Measurements from ENCODE around the gene WDFY2.
A peak's percentile ranks its signal among the peaks of the same experiment; 100 is the strongest.
"Not testable (repeated sequence)": the region's sequence is repeated elsewhere in the genome, so short reads cannot be mapped to it uniquely, and the experiment has no call there.

The WDFY2 gene

GRCh38 chr13:51564252-51564651, 20.0 kb upstream of the WDFY2 start:
- DNase-seq (ENCODE audit: low spot score), result no peak

- no peak for DNase-seq (ENCODE audit: low spot score)
These were observed 19.6 kb upstream of the WDFY2 start for GRCh38 chr13:51564671-51565070.

GRCh38 chr13:51569001-51569400, 15.3 kb upstream of the WDFY2 start:
- not testable (repeated sequence) for DNase-seq (ENCODE audit: low spot score)

GRCh38 chr13:51576754-51577153, 7.5 kb upstream of the WDFY2 start:
- DNase-seq (ENCODE audit: low spot score), result no peak

GRCh38 chr13:51577690-51578089, 6.6 kb upstream of the WDFY2 start:
- no peak for DNase-seq (ENCODE audit: low spot score)

- no peak for DNase-seq (ENCODE audit: low spot score)
These were observed 4.6 kb upstream of the WDFY2 start for GRCh38 chr13:51579676-51580075.

- DNase-seq (ENCODE audit: low spot score), result no peak
These were observed 3.0 kb upstream of the WDFY2 start for GRCh38 chr13:51581148-51581820.

GRCh38 chr13:51583469-51583874, 790 bp upstream of the WDFY2 start:
- DNase-seq (ENCODE audit: low spot score), result no peak

- DNase-seq (ENCODE audit: low spot score), result peak; percentile 17
These were observed 740 bp downstream of the WDFY2 start for GRCh38 chr13:51584731-51585672.

- no peak for DNase-seq (ENCODE audit: low spot score)
These were observed 1.4 kb downstream of the WDFY2 start for GRCh38 chr13:51585696-51586095.

- no peak for DNase-seq (ENCODE audit: low spot score)
These were observed 3.1 kb downstream of the WDFY2 start for GRCh38 chr13:51587372-51587771.

- DNase-seq (ENCODE audit: low spot score), result no peak
These were observed 4.2 kb downstream of the WDFY2 start for GRCh38 chr13:51588406-51588949.

GRCh38 chr13:51589793-51590192, 5.5 kb downstream of the WDFY2 start:
- DNase-seq (ENCODE audit: low spot score), result no peak

- DNase-seq (ENCODE audit: low spot score), result no peak
These were observed 6.1 kb downstream of the WDFY2 start for GRCh38 chr13:51590231-51590970.

GRCh38 chr13:51590971-51591627, 6.8 kb downstream of the WDFY2 start:
- DNase-seq (ENCODE audit: low spot score), result peak; percentile 62

- DNase-seq (ENCODE audit: low spot score), result not testable (repeated sequence)
These were observed 7.7 kb downstream of the WDFY2 start for GRCh38 chr13:51591938-51592337.

GRCh38 chr13:51594432-51594831, 10.2 kb downstream of the WDFY2 start:
- no peak for DNase-seq (ENCODE audit: low spot score)

- DNase-seq (ENCODE audit: low spot score), result no peak
These were observed 11.2 kb downstream of the WDFY2 start for GRCh38 chr13:51595416-51595815.

- no peak for DNase-seq (ENCODE audit: low spot score)
These were observed 12.3 kb downstream of the WDFY2 start for GRCh38 chr13:51596541-51596940.

GRCh38 chr13:51599444-51600176, 15.3 kb downstream of the WDFY2 start:
- no peak for DNase-seq (ENCODE audit: low spot score)

- DNase-seq (ENCODE audit: low spot score), result no peak
These were observed 16.4 kb downstream of the WDFY2 start for GRCh38 chr13:51600703-51601102.

All from hepatic stellate cell (primary cell).